HepG2 (cell line): ENCODE data around the gene IL2. TPM values are rescaled to one million over a fixed set of nuclear protein-coding genes. Genes with fewer than 3 reads are reported as not detected.

Experiments used
- ATAC-seq: fragments of 200-7000 bp; cut with Tn5 transposase; 3 replicates; pipeline ENCODE4 v1.9.1; 2020; ENCODE audit warnings: mild to moderate bottlenecking, moderate library complexity
- BruUV-seq: library from RNA; stranded (reverse); fragments of 400-500 nt; replicated peaks from 2 replicates; lab custom pipeline; 2021; lab: Mats Ljungman, UMichigan
- CTCF ChIA-PET: fragments of 300-600 bp; formaldehyde crosslinking; extraction: SDS; loops from one replicate; lab custom pipeline; 2021; ENCODE audit warnings: low total read pairs, inconsistent platforms, low intra/inter-chr PET ratio; lab: Yijun Ruan, JAX
- POLR2A ChIA-PET: fragments of 350-600 bp; sonication (Branson Sonifier 250); formaldehyde crosslinking; loops from one replicate; lab custom pipeline; 2020; ENCODE audit warnings: antibody characterized with exemption, inconsistent platforms; lab: Yijun Ruan, JAX
- DNase-seq: peaks from one replicate; pipeline ENCODE4 v3.0.0-alpha.2; 2015; ENCODE audit warnings: low spot score
- FAIRE-seq: peaks from 3 replicates; lab custom pipeline; 2011; peaks lifted over from hg19 to GRCh38; lab: Jason Lieb, UNC
- H2AFZ ChIP-seq: one replicate; pipeline ENCODE4 v1.6.1; 2011; ENCODE audit warnings: low read length, inconsistent platforms
- H3K27ac ChIP-seq: fragments of 300-600 bp; 3 replicates; pipeline ENCODE4 v1.8.0; 2011; ENCODE audit warnings: mixed run types, mild to moderate bottlenecking, mixed read lengths, low read length, inconsistent platforms; ENCODE audit not compliant: insufficient read depth; ENCODE audit errors: extremely low read length
- H3K27me3 ChIP-seq, 2 experiments: fragments of 200-600 bp in 1 of 2; 2 replicates in 1 of 2; 3 replicates in 1 of 2; pipeline versions ENCODE4 v1.6.0 to v1.8.0; 2011; ENCODE audit warnings: low read length in 2 of 2, mild to moderate bottlenecking in 2 of 2, moderate library complexity in 2 of 2, inconsistent platforms in 1 of 2; ENCODE audit not compliant: insufficient read depth in 2 of 2, control insufficient read depth in 1 of 2
- H3K36me3 ChIP-seq, 2 experiments: fragments of 200-600 bp in 1 of 2; replicated peaks in 1 of 2; 2 replicates in 1 of 2; 3 replicates in 1 of 2; pipeline versions ENCODE4 v1.5.1 to v1.8.0; 2011; ENCODE audit warnings: low read length in 2 of 2, inconsistent platforms in 1 of 2; ENCODE audit not compliant: insufficient read depth in 2 of 2, control insufficient read depth in 1 of 2
- H3K4me1 ChIP-seq: 2 replicates; pipeline ENCODE4 v1.5.1; 2012; ENCODE audit warnings: low read length, inconsistent platforms; ENCODE audit not compliant: insufficient read depth
- H3K4me2 ChIP-seq: 2 replicates; pipeline ENCODE4 v1.6.0; 2011; ENCODE audit warnings: low read depth, low read length, inconsistent platforms
- H3K4me3 ChIP-seq, 3 experiments: fragments of 200-600 bp in 1 of 3; sonication (generic), shearing (Covaris generic) in 1 of 3; replicated peaks in 1 of 3; 2 replicates each; pipeline ENCODE4 v1.5.1; 2011 to 2016; ENCODE audit warnings: low read length in 3 of 3, inconsistent platforms in 2 of 3, low read depth in 2 of 3, mild to moderate bottlenecking in 2 of 3, control low read depth in 1 of 3, mixed read lengths in 1 of 3; ENCODE audit not compliant: insufficient read depth in 1 of 3
- H3K79me2 ChIP-seq: one replicate; pipeline ENCODE4 v1.6.1; 2011; ENCODE audit warnings: low read length, inconsistent platforms; ENCODE audit not compliant: insufficient read depth
- H3K9ac ChIP-seq: 2 replicates; pipeline ENCODE4 v1.6.0; 2011; ENCODE audit warnings: mild to moderate bottlenecking, low read depth, low read length, inconsistent platforms; ENCODE audit not compliant: insufficient read depth
- H3K9me3 ChIP-seq: 2 replicates; pipeline ENCODE4 v1.5.1; 2012; ENCODE audit warnings: mild to moderate bottlenecking, low read length
- H4K20me1 ChIP-seq: 2 replicates; pipeline ENCODE4 v1.6.0; 2011; ENCODE audit warnings: inconsistent platforms, mild to moderate bottlenecking, low read length, moderate library complexity; ENCODE audit not compliant: insufficient read depth
- ARNTL ChIP-seq: sonication (generic); formaldehyde crosslinking; IDR thresholded peaks from 2 replicates; pipeline ENCODE4 v1.4.0; 2020; ENCODE audit warnings: mild to moderate bottlenecking, missing genetic modification reagents
- GFI1 ChIP-seq: sonication (generic); formaldehyde crosslinking; IDR thresholded peaks from 2 replicates; pipeline ENCODE4 v1.5.0; 2020; ENCODE audit warnings: missing genetic modification reagents, mild to moderate bottlenecking, borderline replicate concordance
- GPN1 ChIP-seq: sonication (generic); formaldehyde crosslinking; IDR thresholded peaks from 2 replicates; pipeline ENCODE4 v1.5.1; 2020; ENCODE audit warnings: missing genetic modification reagents, borderline replicate concordance
- JUND ChIP-seq: sonication (generic); formaldehyde crosslinking; IDR thresholded peaks from 2 replicates; pipeline ENCODE4 v1.8.0; 2022; ENCODE audit warnings: mild to moderate bottlenecking, missing genetic modification reagents
- RFXANK ChIP-seq: IDR thresholded peaks from 2 replicates; pipeline ENCODE4 v1.6.1; 2016
- ZC3H4 ChIP-seq: sonication (generic); formaldehyde crosslinking; IDR thresholded peaks from 2 replicates; pipeline ENCODE4 v1.4.0; 2020; ENCODE audit warnings: missing genetic modification reagents, borderline replicate concordance
- ZNF296 ChIP-seq: sonication (generic); formaldehyde crosslinking; conservative IDR thresholded peaks from 2 replicates; pipeline ENCODE4 v1.5.0; 2020; ENCODE audit warnings: mild to moderate bottlenecking, missing genetic modification reagents
- ZNF326 ChIP-seq: sonication (generic); formaldehyde crosslinking; IDR thresholded peaks from 2 replicates; pipeline ENCODE4 v1.4.0; 2020; ENCODE audit warnings: missing genetic modification reagents, borderline replicate concordance
- ZNF34 ChIP-seq: sonication (generic); formaldehyde crosslinking; IDR thresholded peaks from 2 replicates; pipeline ENCODE4 v1.4.0; 2020; ENCODE audit warnings: mild to moderate bottlenecking, missing genetic modification reagents, borderline replicate concordance
- WGBS: methylation state at CpG from one replicate; pipeline ENCODE4 v1.1.6; 2017; ENCODE audit warnings: low lambda C conversion rate; 5-methylcytosine and 5-hydroxymethylcytosine counted together
- in situ Hi-C: cut with HindIII; loops from 2 replicates; pipeline ENCODE4 v1.10.0; 2017; ENCODE audit warnings: low pct_unique_long_range_greater_than_20kb; ENCODE audit not compliant: extremely low pct_ligation_motif_present
- intact Hi-C: fragments of 100-400 bp; cut with micrococcal nuclease; formaldehyde crosslinking; loops from one replicate; pipeline ENCODE4 v1.10.0; 2022; ENCODE audit not compliant: unreplicated experiment
- polyA plus RNA-seq, 8 experiments: library from polyadenylated mRNA; depleted of rRNA in 3 of 8; stranded (reverse) in 7 of 8; unstranded in 1 of 8; fragments of >200 nt; fragmentation: Illumina TruSeq in 4 of 8; extraction: Trizol in 4 of 8; gene quantifications; 2 replicates each; pipeline versions ENCODE4 v1.2.1 to v1.2.3, GENCODE V29; 2011 to 2016; ENCODE audit warnings: low read depth in 4 of 8, missing spikeins in 1 of 8, mixed read lengths in 1 of 8; ENCODE audit not compliant: insufficient read depth in 1 of 8
- total RNA-seq, 5 experiments: library from RNA; depleted of rRNA; stranded (reverse); fragments of >200 nt; fragmentation: Illumina TruSeq; extraction: Trizol; gene quantifications; 2 replicates each; pipeline ENCODE4 v1.2.3, GENCODE V29; 2016; ENCODE audit warnings: low read depth in 1 of 5
- TF ChIP-seq, protein P1 (sequence below): sonication (generic); formaldehyde crosslinking; IDR thresholded peaks from 2 replicates; pipeline ENCODE4 v1.5.1; 2020; ENCODE audit warnings: missing genetic modification reagents, mild to moderate bottlenecking, borderline replicate concordance

IL2 gene
- total and polyA plus RNA-seq, 2 of the 13 experiments (the other 11 are each of a cell fraction or from before 2014, with no cell fraction given), result not detected

- TF ChIP-seq ZC3H4 (CRISPR knock-in tag) (no peak), ZNF326 (CRISPR knock-in tag) (no peak)
These were observed 18.7 kb upstream of the IL2 start (continued) for GRCh38 chr4:122475233-122475632.

DNA sequence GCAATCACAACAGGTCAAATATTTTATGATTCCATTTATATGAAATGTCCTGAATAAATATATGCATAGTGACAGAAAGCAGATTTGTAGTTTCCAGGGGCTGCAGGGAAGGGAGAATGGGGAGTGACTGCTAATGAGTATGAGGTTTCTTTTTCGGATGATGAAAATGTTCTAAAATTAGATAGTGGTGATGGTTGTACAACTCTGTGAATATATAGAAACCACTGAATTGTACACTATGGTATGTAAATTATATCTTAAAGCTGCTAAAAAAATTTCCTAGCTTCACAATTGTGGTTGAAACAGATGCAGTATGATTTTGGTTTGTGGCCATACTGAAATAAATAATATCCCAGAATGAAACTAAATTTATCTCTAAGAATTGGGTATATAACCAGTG is 12.9 kb upstream of the IL2 start:
- intact Hi-C loops, result no loop called here
- ATAC-seq (no peak), DNase-seq (no peak), FAIRE-seq (no peak)
- in situ Hi-C loops, result no loop called here
- H3K4me2 ChIP-seq, result no peak overlapping the region
- no peak overlapping the region for H3K27ac ChIP-seq
- H3K36me3 ChIP-seq, result no peaks in the 10 kb centered on the region
- H3K79me2 ChIP-seq, result no peaks in the 10 kb centered on the region
- H3K4me1 ChIP-seq, result no peaks in the 10 kb centered on the region
- CTCF ChIA-PET, result no interaction called here
- H3K9me3 ChIP-seq, result no peaks in the 10 kb centered on the region
- WGBS, result 55% methylated on average over 1 of the region's 1 CpG
- H2AFZ ChIP-seq, result no peak overlapping the region
- TF ChIP-seq JUND (CRISPR knock-in tag) (no peak), RFXANK (CRISPR knock-in tag) (no peak), ZNF296 (CRISPR knock-in tag) (no peak), ZNF34 (no peak), GPN1 (CRISPR knock-in tag) (no peak), GFI1 (CRISPR knock-in tag) (no peak), ARNTL (CRISPR knock-in tag) (no peak)
- TF ChIP-seq, protein P1, sequence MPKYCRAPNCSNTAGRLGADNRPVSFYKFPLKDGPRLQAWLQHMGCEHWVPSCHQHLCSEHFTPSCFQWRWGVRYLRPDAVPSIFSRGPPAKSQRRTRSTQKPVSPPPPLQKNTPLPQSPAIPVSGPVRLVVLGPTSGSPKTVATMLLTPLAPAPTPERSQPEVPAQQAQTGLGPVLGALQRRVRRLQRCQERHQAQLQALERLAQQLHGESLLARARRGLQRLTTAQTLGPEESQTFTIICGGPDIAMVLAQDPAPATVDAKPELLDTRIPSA, result no peak
- H3K4me3 ChIP-seq, result no peak overlapping the region
- H4K20me1 ChIP-seq, result no peaks in the 10 kb centered on the region
- no peaks in the 10 kb centered on the region for H3K27me3 ChIP-seq
- BruUV-seq, result no TSS peak
- H3K9ac ChIP-seq, result no peak overlapping the region
- POLR2A ChIA-PET, result no interaction called here
